Measurements from ENCODE around the gene ANKZF1. TPM values are rescaled to one million over a fixed set of nuclear protein-coding genes. Genes with fewer than 3 reads are reported as not detected.
"Not testable (repeated sequence)": the region's sequence is repeated elsewhere in the genome, so short reads cannot be mapped to it uniquely, and the experiment has no call there.

ANKZF1 gene
- total and polyA plus RNA-seq, 2 of the 4 experiments (the other 2 are of a cell fraction) = 18.6 to 33.8 TPM

DNA sequence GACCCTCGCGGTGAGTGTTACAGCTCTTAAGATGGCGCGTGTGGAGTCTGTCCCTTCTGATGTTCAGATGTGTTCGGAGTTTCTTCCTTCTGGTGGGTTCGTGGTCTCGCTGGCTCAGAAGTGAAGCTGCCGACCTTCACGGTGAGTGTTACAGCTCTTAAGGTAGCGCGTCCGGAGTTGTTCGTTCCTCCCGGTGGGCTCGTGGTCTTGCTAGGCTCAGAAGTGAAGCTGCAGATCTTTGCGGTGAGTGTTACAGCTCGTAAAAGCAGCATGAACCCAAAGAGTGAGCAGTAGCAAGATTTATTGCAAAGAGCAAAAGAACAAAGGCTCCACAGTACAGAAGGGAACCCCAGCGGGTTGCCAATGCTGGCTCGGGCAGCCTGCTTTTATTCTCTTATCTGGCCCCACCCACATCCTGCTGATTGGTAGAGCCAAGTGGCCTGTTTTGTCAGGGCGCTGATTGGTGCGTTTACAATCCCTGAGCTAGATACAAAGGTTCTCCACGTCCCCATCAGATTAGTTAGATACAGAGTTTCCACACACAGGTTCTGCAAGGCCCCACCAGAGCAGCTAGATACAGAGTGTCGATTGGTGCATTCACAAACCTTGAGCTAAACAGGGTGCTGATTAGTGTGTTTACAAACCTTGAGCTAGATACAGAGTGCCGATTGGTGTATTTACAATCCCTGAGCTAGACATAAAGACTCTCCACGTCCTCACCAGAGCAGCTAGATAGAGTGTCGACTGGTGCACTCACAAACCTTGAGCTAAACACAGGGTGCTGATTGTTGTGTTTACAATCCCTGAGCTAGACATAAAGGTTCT lies 28.9 kb upstream of the ANKZF1 start:
- H3K4ac ChIP-seq (ENCODE audit: low read depth, low read length); H3K4me3 ChIP-seq (ENCODE audit: insufficient read depth, low read depth, low read length); H4K91ac ChIP-seq (ENCODE audit: insufficient read depth, low read depth, low read length); H2AK5ac ChIP-seq (ENCODE audit: low read depth, low read length); BruUV-seq (replicated peaks); H4K8ac ChIP-seq (ENCODE audit: low read depth in 2 of 2, low read length in 2 of 2); POLR2A ChIA-PET (ENCODE audit: unreplicated experiment); in situ Hi-C loops (cut with MboI; ENCODE audit: low sequenced_read_pairs); H3K27me3 ChIP-seq (ENCODE audit: control insufficient read depth, insufficient read depth, low read length); H2AFZ ChIP-seq (replicated peaks; ENCODE audit: low read length, poor library complexity); H4K20me1 ChIP-seq (ENCODE audit: insufficient read depth, low read length); CTCF ChIA-PET; H3K4me1 ChIP-seq (ENCODE audit: control insufficient read depth, insufficient read depth, low read length); DNase-seq; ATAC-seq (ENCODE audit: low read depth); intact Hi-C loops (cut with micrococcal nuclease); H2AK9ac ChIP-seq (replicated peaks; ENCODE audit: low read depth, low read length, poor library complexity); H3K14ac ChIP-seq (replicated peaks; ENCODE audit: low read depth, low read length); H3K9ac ChIP-seq (ENCODE audit: low read depth, low read length); H2BK20ac ChIP-seq (ENCODE audit: low read depth, low read length); H3K9me1 ChIP-seq (ENCODE audit: insufficient read depth, low read length); dilution Hi-C loops (cut with HindIII; ENCODE audit: low sequenced_read_pairs, unreplicated experiment); H4K5ac ChIP-seq (ENCODE audit: low read depth, low read length); H3K79me1 ChIP-seq (ENCODE audit: low read depth in 1 of 2, low read length in 2 of 2); H3K27ac ChIP-seq (ENCODE audit: insufficient read depth, low read length); H3K18ac ChIP-seq (ENCODE audit: low read depth, low read length); H2BK120ac ChIP-seq (ENCODE audit: low read depth, low read length); H2BK5ac ChIP-seq (ENCODE audit: low read depth, low read length, poor library complexity, severe bottlenecking); H3K23ac ChIP-seq (ENCODE audit: low read depth, low read length); H3K56ac ChIP-seq (ENCODE audit: extremely low read depth, insufficient read depth, low read length); H3K36me3 ChIP-seq (ENCODE audit: control insufficient read depth, insufficient read depth, low read length); H3K4me2 ChIP-seq (ENCODE audit: low read depth, low read length); H3K9me3 ChIP-seq (ENCODE audit: control insufficient read depth, insufficient read depth, low read length); H2BK15ac ChIP-seq (ENCODE audit: low read depth, low read length): not testable (repeated sequence)
- 88% methylated on average over 14 of the region's 26 CpGs; no CpG with 5 or more reads in 1 of the 2 experiments for WGBS, 2 experiments (ENCODE audit: extremely low coverage in 2 of 2, insufficient read length in 1 of 2)

DNA sequence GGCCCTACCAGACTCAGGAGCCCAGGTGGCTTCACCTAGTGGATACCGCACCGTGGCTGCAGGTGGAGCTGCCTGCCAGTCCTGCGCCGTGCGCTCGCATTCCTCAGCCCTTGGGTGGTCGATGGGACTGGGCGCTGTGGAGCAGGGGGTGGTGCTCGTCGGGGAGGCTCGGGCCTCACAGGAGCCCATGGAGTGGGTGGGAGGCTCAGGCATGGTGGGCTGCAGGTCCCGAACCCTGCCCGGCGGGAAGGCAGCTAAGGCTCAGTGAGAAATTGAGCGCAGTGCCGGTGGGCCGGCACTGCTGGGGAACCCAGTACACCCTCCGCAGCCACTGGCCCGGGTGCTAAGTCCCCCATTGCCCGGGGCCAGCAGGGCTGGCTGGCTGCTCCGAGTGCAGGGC lies 28.3 kb upstream of the ANKZF1 start:
- H3K4me2 ChIP-seq (ENCODE audit: low read depth, low read length); H3K4ac ChIP-seq (ENCODE audit: low read depth, low read length); H3K18ac ChIP-seq (ENCODE audit: low read depth, low read length); H3K79me1 ChIP-seq (ENCODE audit: low read depth in 1 of 2, low read length in 2 of 2); H3K14ac ChIP-seq (replicated peaks; ENCODE audit: low read depth, low read length); H3K36me3 ChIP-seq (ENCODE audit: control insufficient read depth, insufficient read depth, low read length); H3K4me3 ChIP-seq (ENCODE audit: insufficient read depth, low read depth, low read length); H4K20me1 ChIP-seq (ENCODE audit: insufficient read depth, low read length); H3K9me3 ChIP-seq (ENCODE audit: control insufficient read depth, insufficient read depth, low read length); H2BK20ac ChIP-seq (ENCODE audit: low read depth, low read length); ATAC-seq (ENCODE audit: low read depth); H2AK9ac ChIP-seq (replicated peaks; ENCODE audit: low read depth, low read length, poor library complexity); H3K23ac ChIP-seq (ENCODE audit: low read depth, low read length); H2AK5ac ChIP-seq (ENCODE audit: low read depth, low read length); in situ Hi-C loops (cut with MboI; ENCODE audit: low sequenced_read_pairs); dilution Hi-C loops (cut with HindIII; ENCODE audit: low sequenced_read_pairs, unreplicated experiment); CTCF ChIA-PET; H2BK15ac ChIP-seq (ENCODE audit: low read depth, low read length); H2AFZ ChIP-seq (replicated peaks; ENCODE audit: low read length, poor library complexity); H3K9ac ChIP-seq (ENCODE audit: low read depth, low read length); H4K5ac ChIP-seq (ENCODE audit: low read depth, low read length); H2BK5ac ChIP-seq (ENCODE audit: low read depth, low read length, poor library complexity, severe bottlenecking); H3K4me1 ChIP-seq (ENCODE audit: control insufficient read depth, insufficient read depth, low read length); intact Hi-C loops (cut with micrococcal nuclease); H3K27me3 ChIP-seq (ENCODE audit: control insufficient read depth, insufficient read depth, low read length); POLR2A ChIA-PET (ENCODE audit: unreplicated experiment); H4K8ac ChIP-seq (ENCODE audit: low read depth in 2 of 2, low read length in 2 of 2); H3K27ac ChIP-seq (ENCODE audit: insufficient read depth, low read length); H3K56ac ChIP-seq (ENCODE audit: extremely low read depth, insufficient read depth, low read length); DNase-seq; BruUV-seq (replicated peaks); H3K9me1 ChIP-seq (ENCODE audit: insufficient read depth, low read length); H4K91ac ChIP-seq (ENCODE audit: insufficient read depth, low read depth, low read length); H2BK120ac ChIP-seq (ENCODE audit: low read depth, low read length): not testable (repeated sequence)
- 100% methylated on average over 2 of the region's 21 CpGs; no CpG with 5 or more reads in 1 of the 2 experiments for whole genome bisulfite sequencing, 2 experiments (ENCODE audit: extremely low coverage in 2 of 2, insufficient read length in 1 of 2)
